Astrocyte (in vitro differentiated cells and primary cell): ENCODE measurements around the gene AMACR. TPM values are rescaled to one million over a fixed set of nuclear protein-coding genes. Genes with fewer than 3 reads are reported as not detected.
A peak's percentile ranks its signal among the peaks of the same experiment; 100 is the strongest.

Source experiments
- DNase-seq: peaks from one replicate; pipeline ENCODE4 v3.0.0-alpha.2; 2010; ENCODE audit warnings: low read depth
- FAIRE-seq: peaks from 2 replicates; lab custom pipeline; 2011; peaks lifted over from hg19 to GRCh38; lab: Jason Lieb, UNC
- H2AFZ ChIP-seq: 2 replicates; pipeline ENCODE4 v1.6.0; 2012; ENCODE audit warnings: low read depth, low read length, inconsistent platforms
- H3K27ac ChIP-seq: 2 replicates; pipeline ENCODE4 v1.5.1; 2011; ENCODE audit warnings: low read depth, low read length, inconsistent platforms
- H3K27me3 ChIP-seq: 2 replicates; pipeline ENCODE4 v1.6.0; 2011; ENCODE audit warnings: low read length, inconsistent platforms; ENCODE audit not compliant: insufficient read depth
- H3K36me3 ChIP-seq: 2 replicates; pipeline ENCODE4 v1.5.1; 2011; ENCODE audit warnings: low read length, inconsistent platforms; ENCODE audit not compliant: insufficient read depth
- H3K4me1 ChIP-seq: 2 replicates; pipeline ENCODE4 v1.5.1; 2011; ENCODE audit warnings: low read length, inconsistent platforms; ENCODE audit not compliant: insufficient read depth
- H3K4me2 ChIP-seq: 2 replicates; pipeline ENCODE4 v1.6.0; 2012; ENCODE audit warnings: low read length, inconsistent platforms
- H3K4me3 ChIP-seq: 2 replicates; pipeline ENCODE4 v1.5.1; 2011; ENCODE audit warnings: low read depth, mild to moderate bottlenecking, low read length, inconsistent platforms; ENCODE audit not compliant: insufficient read depth
- H3K79me2 ChIP-seq: 2 replicates; pipeline ENCODE4 v1.6.0; 2012; ENCODE audit warnings: mild to moderate bottlenecking, low read length, inconsistent platforms; ENCODE audit not compliant: insufficient read depth
- H3K9ac ChIP-seq: 2 replicates; pipeline ENCODE4 v1.6.0; 2012; ENCODE audit warnings: mild to moderate bottlenecking, low read length, inconsistent platforms
- H3K9me3 ChIP-seq: 2 replicates; pipeline ENCODE4 v1.5.1; 2012; ENCODE audit warnings: low read depth, mild to moderate bottlenecking, low read length, inconsistent platforms; ENCODE audit not compliant: insufficient read depth
- H4K20me1 ChIP-seq: 2 replicates; pipeline ENCODE4 v1.6.0; 2012; ENCODE audit warnings: low read length, inconsistent platforms; ENCODE audit not compliant: insufficient read depth
- H3K27ac Mint-ChIP-seq: one replicate; pipeline ENCODE4 v1.8.0; 2021; ENCODE audit warnings: mild to moderate bottlenecking, mixed read lengths; ENCODE audit not compliant: unreplicated experiment
- H3K27me3 Mint-ChIP-seq: one replicate; pipeline ENCODE4 v1.8.0; 2021; ENCODE audit warnings: low read depth, mixed read lengths; ENCODE audit not compliant: unreplicated experiment
- H3K36me3 Mint-ChIP-seq: one replicate; pipeline ENCODE4 v1.8.0; 2021; ENCODE audit warnings: low read depth, mixed read lengths; ENCODE audit not compliant: unreplicated experiment
- H3K4me1 Mint-ChIP-seq: one replicate; pipeline ENCODE4 v1.8.0; 2021; ENCODE audit warnings: low read depth, mixed read lengths; ENCODE audit not compliant: unreplicated experiment
- H3K4me3 Mint-ChIP-seq: one replicate; pipeline ENCODE4 v1.8.0; 2021; ENCODE audit warnings: mild to moderate bottlenecking, moderate library complexity, mixed read lengths; ENCODE audit not compliant: unreplicated experiment
- H3K9me3 Mint-ChIP-seq: one replicate; pipeline ENCODE4 v1.8.0; 2021; ENCODE audit warnings: mild to moderate bottlenecking, mixed read lengths; ENCODE audit not compliant: unreplicated experiment
- EZH2 ChIP-seq: IDR thresholded peaks from 2 replicates; pipeline ENCODE4 v1.6.1; 2012; ENCODE audit warnings: mild to moderate bottlenecking, low read length, inconsistent platforms; ENCODE audit not compliant: insufficient read depth
- total RNA-seq: library from RNA; stranded (reverse); gene quantifications from 2 replicates; pipeline ENCODE4 v1.2.1, GENCODE V29; 2021
- TF ChIP-seq, protein P1 (sequence below): IDR thresholded peaks from 2 replicates; pipeline ENCODE4 v1.5.1; 2011; ENCODE audit warnings: low read depth, mild to moderate bottlenecking, inconsistent platforms, low read length, moderate library complexity; ENCODE audit not compliant: insufficient read depth

AMACR gene
- total RNA-seq, 1 donor from 2014 or later: 13.4 TPM

- TF ChIP-seq, protein P1, sequence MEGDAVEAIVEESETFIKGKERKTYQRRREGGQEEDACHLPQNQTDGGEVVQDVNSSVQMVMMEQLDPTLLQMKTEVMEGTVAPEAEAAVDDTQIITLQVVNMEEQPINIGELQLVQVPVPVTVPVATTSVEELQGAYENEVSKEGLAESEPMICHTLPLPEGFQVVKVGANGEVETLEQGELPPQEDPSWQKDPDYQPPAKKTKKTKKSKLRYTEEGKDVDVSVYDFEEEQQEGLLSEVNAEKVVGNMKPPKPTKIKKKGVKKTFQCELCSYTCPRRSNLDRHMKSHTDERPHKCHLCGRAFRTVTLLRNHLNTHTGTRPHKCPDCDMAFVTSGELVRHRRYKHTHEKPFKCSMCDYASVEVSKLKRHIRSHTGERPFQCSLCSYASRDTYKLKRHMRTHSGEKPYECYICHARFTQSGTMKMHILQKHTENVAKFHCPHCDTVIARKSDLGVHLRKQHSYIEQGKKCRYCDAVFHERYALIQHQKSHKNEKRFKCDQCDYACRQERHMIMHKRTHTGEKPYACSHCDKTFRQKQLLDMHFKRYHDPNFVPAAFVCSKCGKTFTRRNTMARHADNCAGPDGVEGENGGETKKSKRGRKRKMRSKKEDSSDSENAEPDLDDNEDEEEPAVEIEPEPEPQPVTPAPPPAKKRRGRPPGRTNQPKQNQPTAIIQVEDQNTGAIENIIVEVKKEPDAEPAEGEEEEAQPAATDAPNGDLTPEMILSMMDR: no peak
- no peak for TF ChIP-seq EZH2
- Histone ChIP-seq H3K4me2 (no peak overlapping the region), H3K4me3 (no peak overlapping the region), H4K20me1 (no peaks in the 10 kb centered on the region), H3K27ac (no peak overlapping the region), H3K79me2 (peaks cover 11% of the 10 kb centered on the region), H3K36me3 (no peaks in the 10 kb centered on the region), H3K9me3 (no peaks in the 10 kb centered on the region), H2AFZ (no peak overlapping the region), H3K27me3 (no peaks in the 10 kb centered on the region), H3K4me1 (peaks cover 9% of the 10 kb centered on the region), H3K9ac (no peak overlapping the region)
- no peaks in the 10 kb centered on the region for H3K9me3 Mint-ChIP-seq
- FAIRE-seq: no peak
- H3K4me1 Mint-ChIP-seq: peaks cover 9% of the 10 kb centered on the region
- H3K4me3 Mint-ChIP-seq: no peak overlapping the region
- peaks cover 3% of the 10 kb centered on the region for H3K36me3 Mint-ChIP-seq
- no peak overlapping the region for H3K27ac Mint-ChIP-seq
- no peaks in the 10 kb centered on the region for H3K27me3 Mint-ChIP-seq
- DNase-seq: no peak
Observed at GRCh38 chr5:34009610-34010009, 1.8 kb upstream of the AMACR start.

DNA sequence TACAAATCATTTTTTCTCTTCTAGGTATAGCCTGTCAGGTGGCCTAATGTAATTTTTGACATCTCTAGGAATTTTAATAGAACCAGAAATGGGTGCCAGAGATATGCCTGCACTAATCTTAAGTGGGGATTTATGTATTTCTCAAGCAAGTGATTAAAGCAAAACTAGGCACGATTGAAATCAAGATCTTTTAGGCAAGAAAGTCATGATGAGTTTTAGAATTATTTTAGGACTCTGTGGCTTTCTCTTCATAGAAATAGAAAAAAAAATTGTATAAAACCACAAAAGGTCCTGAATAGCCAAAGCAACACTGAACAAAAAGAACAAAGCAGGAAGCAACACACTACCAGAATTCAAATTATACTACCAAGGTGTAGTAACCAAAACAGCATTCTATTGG lies 952 bp upstream of the AMACR start:
- H3K36me3 Mint-ChIP-seq: peaks cover 3% of the 10 kb centered on the region
- peak overlapping the region; percentile 64 for H3K27ac Mint-ChIP-seq
- peak overlapping the region; percentile 93 for H3K4me3 Mint-ChIP-seq
- Histone ChIP-seq H4K20me1 (no peaks in the 10 kb centered on the region), H3K9ac (peak overlapping the region; percentile 86), H3K4me2 (peak overlapping the region; percentile 89), H2AFZ (peak overlapping the region; percentile 77), H3K9me3 (no peaks in the 10 kb centered on the region), H3K36me3 (no peaks in the 10 kb centered on the region), H3K27me3 (no peaks in the 10 kb centered on the region), H3K4me3 (peak overlapping the region; percentile 82), H3K4me1 (peaks cover 9% of the 10 kb centered on the region), H3K79me2 (peaks cover 11% of the 10 kb centered on the region), H3K27ac (no peak overlapping the region)
- no peaks in the 10 kb centered on the region for H3K27me3 Mint-ChIP-seq
- peaks cover 9% of the 10 kb centered on the region for H3K4me1 Mint-ChIP-seq
- no peak for FAIRE-seq
- DNase-seq: no peak
- H3K9me3 Mint-ChIP-seq: no peaks in the 10 kb centered on the region
- no peak for TF ChIP-seq EZH2
- TF ChIP-seq, protein P1: no peak

GRCh38 chr5:34007201-34007620 lies 639 bp downstream of the AMACR start:
- Mint-ChIP-seq H3K36me3 (peaks cover 8% of the 10 kb centered on the region), H3K9me3 (no peaks in the 10 kb centered on the region), H3K4me3 (peak overlapping the region; percentile 93), H3K27ac (peak overlapping the region; percentile 64), H3K4me1 (peaks cover 16% of the 10 kb centered on the region), H3K27me3 (no peaks in the 10 kb centered on the region)
- Histone ChIP-seq H3K9me3 (no peaks in the 10 kb centered on the region), H3K9ac (peak overlapping the region; percentile 86), H2AFZ (peak overlapping the region; percentile 74), H3K27ac (peak overlapping the region; percentile 85), H3K27me3 (no peaks in the 10 kb centered on the region), H3K36me3 (no peaks in the 10 kb centered on the region), H3K4me1 (peaks cover 9% of the 10 kb centered on the region), H4K20me1 (no peaks in the 10 kb centered on the region), H3K4me2 (peak overlapping the region; percentile 89), H3K79me2 (peaks cover 11% of the 10 kb centered on the region), H3K4me3 (peak overlapping the region; percentile 82)
- FAIRE-seq: no peak
- DNase-seq: no peak
- TF ChIP-seq, protein P1: no peak
- TF ChIP-seq EZH2: no peak
